GM23248 (cell line): ENCODE data around the gene ADRM1. TPM values are rescaled to one million over a fixed set of nuclear protein-coding genes. Genes with fewer than 3 reads are reported as not detected.

Experiments used
- DNase-seq: peaks from one replicate; pipeline ENCODE4 v3.0.0-alpha.2; 2015
- H2AFZ ChIP-seq: fragments of 200-600 bp; sonication (generic); 2 replicates; pipeline ENCODE4 v1.6.1; 2016; ENCODE audit warnings: antibody characterized with exemption
- H3F3A ChIP-seq: fragments of 200-600 bp; sonication (generic); 2 replicates; pipeline ENCODE4 v1.6.1; 2016; ENCODE audit warnings: mild to moderate bottlenecking, antibody characterized with exemption, mixed run types; ENCODE audit not compliant: insufficient read depth
- H3K27ac ChIP-seq: fragments of 200-600 bp; sonication (generic); 2 replicates; pipeline ENCODE4 v1.5.1; 2016; ENCODE audit warnings: mild to moderate bottlenecking
- H3K27me3 ChIP-seq: fragments of 200-600 bp; sonication (generic); replicated peaks from 2 replicates; pipeline ENCODE4 v1.6.1; 2016; ENCODE audit warnings: mild to moderate bottlenecking; ENCODE audit not compliant: insufficient read depth
- H3K36me3 ChIP-seq: fragments of 200-600 bp; sonication (generic); 2 replicates; pipeline ENCODE4 v1.6.1; 2016; ENCODE audit warnings: low read depth, mild to moderate bottlenecking
- H3K4me1 ChIP-seq: fragments of 200-600 bp; sonication (generic); 2 replicates; pipeline ENCODE4 v1.6.1; 2016; ENCODE audit warnings: mild to moderate bottlenecking; ENCODE audit not compliant: insufficient read depth
- H3K4me2 ChIP-seq: fragments of 200-600 bp; sonication (generic); one replicate; pipeline ENCODE4 v1.6.1; 2016; ENCODE audit warnings: mild to moderate bottlenecking; ENCODE audit not compliant: unreplicated experiment
- H3K4me3 ChIP-seq: fragments of 200-600 bp; sonication (generic); 2 replicates; pipeline ENCODE4 v1.5.1; 2016; ENCODE audit warnings: mild to moderate bottlenecking
- H3K79me2 ChIP-seq: fragments of 200-600 bp; sonication (generic); 2 replicates; pipeline ENCODE4 v1.6.1; 2016; ENCODE audit warnings: mild to moderate bottlenecking; ENCODE audit not compliant: insufficient read depth
- H3K9ac ChIP-seq: fragments of 200-600 bp; sonication (generic); 2 replicates; pipeline ENCODE4 v1.6.1; 2016; ENCODE audit warnings: mild to moderate bottlenecking
- H3K9me2 ChIP-seq: fragments of 200-600 bp; sonication (generic); 2 replicates; pipeline ENCODE4 v1.6.1; 2016; ENCODE audit warnings: mixed run types, mild to moderate bottlenecking, moderate library complexity; ENCODE audit not compliant: insufficient read depth
- H3K9me3 ChIP-seq: fragments of 200-600 bp; sonication (generic); one replicate; pipeline ENCODE4 v1.6.1; 2017; ENCODE audit warnings: low read depth
- H4K20me1 ChIP-seq: fragments of 200-600 bp; sonication (generic); 2 replicates; pipeline ENCODE4 v1.6.0; 2016; ENCODE audit not compliant: insufficient read depth
- EZH2 ChIP-seq: fragments of 200-600 bp; sonication (generic); IDR thresholded peaks from 2 replicates; pipeline ENCODE4 v1.6.1; 2018; ENCODE audit warnings: antibody characterized with exemption, mild to moderate bottlenecking; ENCODE audit not compliant: insufficient read depth, poor library complexity, severe bottlenecking
- EZH2phosphoT487 ChIP-seq: fragments of 200-600 bp; sonication (generic); IDR thresholded peaks from 2 replicates; pipeline ENCODE4 v1.6.1; 2018; ENCODE audit warnings: antibody characterized with exemption, moderate library complexity, mild to moderate bottlenecking, low read depth; ENCODE audit not compliant: insufficient read depth
- WGBS, 2 experiments: methylation state at CpG; one replicate each; pipeline ENCODE4 v1.1.6; 2015 to 2017; ENCODE audit warnings: low lambda C conversion rate in 2 of 2, low coverage in 1 of 2; ENCODE audit errors: missing lambda C conversion rate in 2 of 2; 5-methylcytosine and 5-hydroxymethylcytosine counted together
- in situ Hi-C: fragments of 300-500 bp; cut with MboI; formaldehyde crosslinking; loops from 2 replicates; pipeline ENCODE4 v1.15.0; 2020
- polyA plus RNA-seq: library from polyadenylated mRNA; unstranded; fragments of >200 nt; fragmentation: Nextera tagmentation; extraction: Ambion mirVana; gene quantifications from 2 replicates; pipeline ENCODE4 v1.2.1, GENCODE V29; 2016
- total RNA-seq: library from RNA; depleted of rRNA; stranded (reverse); fragments of >200 nt; shearing (Covaris generic); gene quantifications from 2 replicates; pipeline ENCODE4 v1.2.3, GENCODE V29; 2014

Gene ADRM1
- total and polyA plus RNA-seq, 2 experiments from 2014 or later = 138 to 162 TPM

- Histone ChIP-seq H3K4me1 (no peaks in the 10 kb centered on the region), H3K4me2 (no peak overlapping the region), H2AFZ (no peak overlapping the region), H3K79me2 (peaks cover 4% of the 10 kb centered on the region), H3F3A (no peaks in the 10 kb centered on the region), H3K9me3 (no peaks in the 10 kb centered on the region), H3K27ac (no peak overlapping the region), H3K27me3 (no peaks in the 10 kb centered on the region), H4K20me1 (no peaks in the 10 kb centered on the region), H3K9ac (no peak overlapping the region), H3K36me3 (peaks cover 8% of the 10 kb centered on the region; the same call in 1 of the 2 replicates), H3K9me2 (no peaks in the 10 kb centered on the region), H3K4me3 (no peak overlapping the region)
- WGBS, 2 experiments = 80 to 87% methylated on average over 48 to 57 of the region's 60 CpGs
- DNase-seq = no peak
- in situ Hi-C loops = no loop called here
- TF ChIP-seq EZH2 = no peak
- TF ChIP-seq EZH2phosphoT487 = no peak
Observed at GRCh38 chr20:62311832-62312661, 9.2 kb downstream of the ADRM1 start.

- no peak overlapping the region for H3K27ac ChIP-seq
- no peaks in the 10 kb centered on the region for H3F3A ChIP-seq
- in situ Hi-C loops = no loop called here
- TF ChIP-seq EZH2 = no peak
- TF ChIP-seq EZH2phosphoT487 = no peak
- peaks cover 8% of the 10 kb centered on the region; the same call in 1 of the 2 replicates for H3K36me3 ChIP-seq
- H3K79me2 ChIP-seq = no peaks in the 10 kb centered on the region; the same call in 1 of the 2 replicates
- no peak overlapping the region for H2AFZ ChIP-seq
- H3K4me2 ChIP-seq = no peak overlapping the region
- no peak for DNase-seq
- no peak overlapping the region for H3K9ac ChIP-seq
- WGBS, 2 experiments = 84 to 95% methylated on average over 11 to 16 of the region's 16 CpGs
- no peaks in the 10 kb centered on the region for H3K27me3 ChIP-seq
- H3K9me3 ChIP-seq = no peaks in the 10 kb centered on the region
- H4K20me1 ChIP-seq = no peaks in the 10 kb centered on the region
- no peaks in the 10 kb centered on the region for H3K4me1 ChIP-seq
- no peaks in the 10 kb centered on the region for H3K9me2 ChIP-seq
- no peak overlapping the region for H3K4me3 ChIP-seq
Observed at GRCh38 chr20:62312662-62312977, 9.8 kb downstream of the ADRM1 start.

- no peak for TF ChIP-seq EZH2
- no peak for TF ChIP-seq EZH2phosphoT487
- no peak overlapping the region for H3K4me3 ChIP-seq
- no peaks in the 10 kb centered on the region for H3F3A ChIP-seq
Observed at GRCh38 chr20:62313021-62313420, 10.2 kb downstream of the ADRM1 start.

GRCh38 chr20:62313460-62314338 lies 10.9 kb downstream of the ADRM1 start:
- Histone ChIP-seq H3F3A (no peaks in the 10 kb centered on the region), H3K36me3 (peaks cover 4% of the 10 kb centered on the region; the same call in 1 of the 2 replicates), H3K27me3 (no peaks in the 10 kb centered on the region), H3K9ac (no peak overlapping the region), H3K4me2 (no peak overlapping the region), H3K4me1 (no peaks in the 10 kb centered on the region), H3K27ac (no peak overlapping the region), H2AFZ (no peak overlapping the region), H3K4me3 (no peak overlapping the region), H3K9me3 (no peaks in the 10 kb centered on the region), H3K79me2 (no peaks in the 10 kb centered on the region), H3K9me2 (no peaks in the 10 kb centered on the region), H4K20me1 (no peaks in the 10 kb centered on the region)
- DNase-seq = no peak
- 77 to 83% methylated on average over 11 to 55 of the region's 55 CpGs for WGBS, 2 experiments
- TF ChIP-seq EZH2 = no peak
- TF ChIP-seq EZH2phosphoT487 = no peak
- in situ Hi-C loops = no loop called here

More at GRCh38 chr20:62313021-62313420, 10.2 kb downstream of the ADRM1 start:
- Histone ChIP-seq H3K79me2 (no peaks in the 10 kb centered on the region), H3K27me3 (no peaks in the 10 kb centered on the region), H3K4me1 (no peaks in the 10 kb centered on the region), H3K9ac (no peak overlapping the region), H3K36me3 (peaks cover 8% of the 10 kb centered on the region; the same call in 1 of the 2 replicates), H3K9me2 (no peaks in the 10 kb centered on the region), H3K9me3 (no peaks in the 10 kb centered on the region), H2AFZ (no peak overlapping the region), H3K27ac (no peak overlapping the region), H3K4me2 (no peak overlapping the region), H4K20me1 (no peaks in the 10 kb centered on the region)
- in situ Hi-C loops = no loop called here
- no peak for DNase-seq
- WGBS, 2 experiments = 74 to 82% methylated on average over 22 to 26 of the region's 26 CpGs
